ENCODE data around the gene CACUL1. TPM values are rescaled to one million over a fixed set of nuclear protein-coding genes. Genes with fewer than 3 reads are reported as not detected.

Gene CACUL1
- total RNA-seq, 2 experiments from 2014 or later: 12.0 to 27.6 TPM

- H3K36me3 ChIP-seq (ENCODE audit: insufficient read depth, low read length): no peaks in the 10 kb centered on the region
- H3K79me2 ChIP-seq (ENCODE audit: insufficient read depth, low read depth, low read length): no peaks in the 10 kb centered on the region
- DNase-seq (ENCODE audit: low spot score): no peak
- H4K20me1 ChIP-seq (ENCODE audit: insufficient read depth, low read length): no peaks in the 10 kb centered on the region
- intact Hi-C loops (cut with micrococcal nuclease; ENCODE audit: unreplicated experiment): no loop called here
- no peak overlapping the region for H3K4me3 ChIP-seq (ENCODE audit: low read depth, low read length, poor library complexity, severe bottlenecking)
- H3K4me2 ChIP-seq (ENCODE audit: low read length): no peak overlapping the region
- H3K9me2 ChIP-seq (ENCODE audit: insufficient read depth, low read length): no peaks in the 10 kb centered on the region
- ChIA-PET CTCF (ENCODE audit: unreplicated experiment) (no interaction called here), POLR2A (no interaction called here)
- H3K9me3 ChIP-seq (ENCODE audit: low read length): no peaks in the 10 kb centered on the region
- TF ChIP-seq CTCF (conservative IDR thresholded peaks at IDR 0.05; ENCODE audit: low read length) (peak; percentile 28; the same call in 1 of the 2 replicates), EZH2phosphoT487 (IDR thresholded peaks at IDR 0.05; ENCODE audit: borderline replicate concordance, low read depth, low read length) (no peak)
- H3K4me1 ChIP-seq (ENCODE audit: insufficient read depth, low read length, poor library complexity, severe bottlenecking): no peaks in the 10 kb centered on the region
- BruUV-seq (replicated peaks): no TSS peak
- H3K27ac ChIP-seq (ENCODE audit: low read depth, low read length, poor library complexity, severe bottlenecking): no peak overlapping the region
- no peak overlapping the region for H2AFZ ChIP-seq (ENCODE audit: low read length)
Observed at GRCh38 chr10:118712930-118713634, 41.7 kb downstream of the CACUL1 start.

- ChIA-PET CTCF (ENCODE audit: unreplicated experiment) (no interaction called here), POLR2A (interaction anchor here (0.9 kb wide), 1 partner anchor 16 kb away, joined by 3 read pairs; no protein-coding TSS in a partner anchor)
- no peaks in the 10 kb centered on the region for H3K9me3 ChIP-seq (ENCODE audit: low read length)
- H2AFZ ChIP-seq (ENCODE audit: low read length): no peak overlapping the region
- intact Hi-C loops (cut with micrococcal nuclease; ENCODE audit: unreplicated experiment): no loop called here
- H3K27ac ChIP-seq (ENCODE audit: low read depth, low read length, poor library complexity, severe bottlenecking): no peak overlapping the region
- no peak overlapping the region for H3K4me2 ChIP-seq (ENCODE audit: low read length)
- no TSS peak for BruUV-seq (replicated peaks)
- H3K36me3 ChIP-seq (ENCODE audit: insufficient read depth, low read length): no peaks in the 10 kb centered on the region
- H3K79me2 ChIP-seq (ENCODE audit: insufficient read depth, low read depth, low read length): no peaks in the 10 kb centered on the region
- no peaks in the 10 kb centered on the region for H4K20me1 ChIP-seq (ENCODE audit: insufficient read depth, low read length)
- TF ChIP-seq CTCF (conservative IDR thresholded peaks at IDR 0.05; ENCODE audit: low read length): no peak
- no peak for TF ChIP-seq EZH2phosphoT487 (IDR thresholded peaks at IDR 0.05; ENCODE audit: borderline replicate concordance, low read depth, low read length)
- no peaks in the 10 kb centered on the region for H3K4me1 ChIP-seq (ENCODE audit: insufficient read depth, low read length, poor library complexity, severe bottlenecking)
- no peak overlapping the region for H3K4me3 ChIP-seq (ENCODE audit: low read depth, low read length, poor library complexity, severe bottlenecking)
- H3K9me2 ChIP-seq (ENCODE audit: insufficient read depth, low read length): no peaks in the 10 kb centered on the region
- DNase-seq (ENCODE audit: low spot score): no peak
Observed at GRCh38 chr10:118712080-118712479, 42.7 kb downstream of the CACUL1 start.

GRCh38 chr10:118710487-118710886, 44.3 kb downstream of the CACUL1 start:
- ChIA-PET CTCF (ENCODE audit: unreplicated experiment) (no interaction called here), POLR2A (no interaction called here)
- no peaks in the 10 kb centered on the region for H3K9me3 ChIP-seq (ENCODE audit: low read length)
- no peak overlapping the region for H2AFZ ChIP-seq (ENCODE audit: low read length)
- H3K4me1 ChIP-seq (ENCODE audit: insufficient read depth, low read length, poor library complexity, severe bottlenecking): no peaks in the 10 kb centered on the region
- BruUV-seq (replicated peaks): no TSS peak
- H4K20me1 ChIP-seq (ENCODE audit: insufficient read depth, low read length): no peaks in the 10 kb centered on the region
- no peak for DNase-seq (ENCODE audit: low spot score)
- TF ChIP-seq EZH2phosphoT487 (IDR thresholded peaks at IDR 0.05; ENCODE audit: borderline replicate concordance, low read depth, low read length) (no peak), CTCF (conservative IDR thresholded peaks at IDR 0.05; ENCODE audit: low read length) (no peak)
- no peaks in the 10 kb centered on the region for H3K9me2 ChIP-seq (ENCODE audit: insufficient read depth, low read length)
- H3K27ac ChIP-seq (ENCODE audit: low read depth, low read length, poor library complexity, severe bottlenecking): no peak overlapping the region
- H3K4me2 ChIP-seq (ENCODE audit: low read length): no peak overlapping the region
- no peak overlapping the region for H3K4me3 ChIP-seq (ENCODE audit: low read depth, low read length, poor library complexity, severe bottlenecking)
- H3K79me2 ChIP-seq (ENCODE audit: insufficient read depth, low read depth, low read length): no peaks in the 10 kb centered on the region
- intact Hi-C loops (cut with micrococcal nuclease; ENCODE audit: unreplicated experiment): no loop called here
- H3K36me3 ChIP-seq (ENCODE audit: insufficient read depth, low read length): peaks cover 10% of the 10 kb centered on the region
